GM19193 (cell line): Measurements from ENCODE around the gene C2CD4A.
A peak's percentile ranks its signal among the peaks of the same experiment; 100 is the strongest.

ENCODE experiments used
- POLR2A ChIP-seq: IDR thresholded peaks from 4 replicates; pipeline ENCODE4 v1.6.1; 2011; ENCODE audit not compliant: insufficient read depth, insufficient read length; ENCODE audit errors: extremely low read depth

Gene C2CD4A

GRCh38 chr15:62054979-62055378, 11.8 kb upstream of the C2CD4A start:
- TF ChIP-seq POLR2A: no peak

GRCh38 chr15:62057341-62057980, 9.3 kb upstream of the C2CD4A start:
- TF ChIP-seq POLR2A: no peak

- TF ChIP-seq POLR2A: no peak
Measured at GRCh38 chr15:62058327-62059028, 8.3 kb upstream of the C2CD4A start.

GRCh38 chr15:62059108-62059815, 7.5 kb upstream of the C2CD4A start:
- TF ChIP-seq POLR2A: no peak

GRCh38 chr15:62059816-62060112, 7.0 kb upstream of the C2CD4A start:
- TF ChIP-seq POLR2A: no peak

- TF ChIP-seq POLR2A: peak; percentile 91
Measured at GRCh38 chr15:62060113-62060895, 6.5 kb upstream of the C2CD4A start, which contains the start of gene VPS13C. Gene VPS13C, minus strand, starts transcription at chr15:62060447. Its CDS starts 73 bp downstream, at chr15:62060374.

GRCh38 chr15:62060896-62061280, 5.9 kb upstream of the C2CD4A start:
- no peak for TF ChIP-seq POLR2A

- TF ChIP-seq POLR2A: no peak
Measured at GRCh38 chr15:62063825-62064635, 2.7 kb upstream of the C2CD4A start.

- no peak for TF ChIP-seq POLR2A
Measured at GRCh38 chr15:62067448-62068044, 769 bp downstream of the C2CD4A start.

GRCh38 chr15:62068071-62068809, 1.5 kb downstream of the C2CD4A start:
- no peak for TF ChIP-seq POLR2A

GRCh38 chr15:62068810-62069167, 2.0 kb downstream of the C2CD4A start:
- no peak for TF ChIP-seq POLR2A

GRCh38 chr15:62069551-62069950, 2.8 kb downstream of the C2CD4A start:
- TF ChIP-seq POLR2A: no peak

- TF ChIP-seq POLR2A: no peak
Measured at GRCh38 chr15:62071711-62072308, 5.0 kb downstream of the C2CD4A start.
